Sigmoid colon (tissue), 7 donors: Measurements from ENCODE around the gene ZYX. TPM values are rescaled to one million over a fixed set of nuclear protein-coding genes. Genes with fewer than 3 reads are reported as not detected.

Experiments used
- DNase-seq: peaks from one replicate; pipeline ENCODE4 v3.0.0-alpha.2; 2019
- H3K27ac ChIP-seq, 4 donors: fragments of 200-600 bp; sonication (generic); one replicate each; pipeline ENCODE4 v1.5.1; 2016 to 2019; ENCODE audit warnings: mild to moderate bottlenecking in 1 of 4
- H3K27me3 ChIP-seq, 3 donors: fragments of 200-600 bp; sonication (generic); one replicate each; pipeline ENCODE4 v1.5.1; 2019; ENCODE audit warnings: mild to moderate bottlenecking in 1 of 3
- H3K36me3 ChIP-seq, 4 donors: fragments of 200-600 bp; sonication (generic); one replicate each; pipeline ENCODE4 v1.5.1; 2016 to 2019
- H3K4me1 ChIP-seq, 4 donors: fragments of 200-600 bp; sonication (generic); one replicate each; pipeline ENCODE4 v1.5.1; 2017 to 2019
- H3K4me3 ChIP-seq, 4 donors: fragments of 200-600 bp; sonication (generic); one replicate each; pipeline ENCODE4 v1.5.1; 2017 to 2019; ENCODE audit warnings: mild to moderate bottlenecking in 2 of 4, moderate library complexity in 1 of 4
- H3K9me3 ChIP-seq, 4 donors: fragments of 200-600 bp in 3 of 4; sonication (generic) in 3 of 4; one replicate each; pipeline versions ENCODE4 v1.5.1 to v1.6.1; 2013 to 2019
- CTCF ChIP-seq, 4 experiments: fragments of 450-650 bp in 3 of 4; fragments of 200-600 bp in 1 of 4; IDR thresholded peaks; one replicate each; pipeline ENCODE4 v1.5.1; 2016 to 2019; ENCODE audit warnings: antibody characterized with exemption in 4 of 4, mild to moderate bottlenecking in 3 of 4, moderate library complexity in 2 of 4
- EP300 ChIP-seq, 4 donors: sonication (generic); formaldehyde crosslinking; IDR thresholded peaks; one replicate each; pipeline ENCODE4 v1.6.1; 2017; ENCODE audit warnings: antibody characterized with exemption in 4 of 4
- POLR2A ChIP-seq, 2 donors: fragments of 450-650 bp; IDR thresholded peaks; one replicate each; pipeline ENCODE4 v1.6.1; 2016; ENCODE audit warnings: antibody characterized with exemption in 2 of 2, mild to moderate bottlenecking in 2 of 2, moderate library complexity in 2 of 2
- POLR2AphosphoS5 ChIP-seq, 4 donors: sonication (generic); formaldehyde crosslinking; IDR thresholded peaks; one replicate each; pipeline ENCODE4 v1.6.1; 2017; ENCODE audit warnings: antibody characterized with exemption in 4 of 4
- WGBS, 2 donors: extraction: QIAGEN DNeasy Blood & Tissue Kit; methylation state at CpG; one replicate each; pipeline ENCODE4 v1.1.7; 2013; 5-methylcytosine and 5-hydroxymethylcytosine counted together
- intact Hi-C: fragments of 100-400 bp; cut with DNase I; formaldehyde crosslinking; loops from one replicate; pipeline ENCODE4 v1.15.1; 2023
- polyA plus RNA-seq, 3 donors: library from polyadenylated mRNA; stranded (reverse); fragments of 200-250 nt; gene quantifications; one replicate each; pipeline ENCODE4 v1.2.3, GENCODE V29; 2013
- total RNA-seq, 4 donors: library from RNA; depleted of rRNA; stranded (reverse); fragments of >200 nt; gene quantifications; one replicate each; pipeline ENCODE4 v1.1.0, GENCODE V29; 2016
- donor health status: healthy with polysubstance abuse.
- donor health status: Bipolar disorder and iron deficiency.
- donor health status: healthy.

The ZYX gene
- total and polyA plus RNA-seq, 7 donors, result 34.4 to 218 (median 82.4) TPM

GRCh38 chr7:143426479-143427142 is 45.5 kb downstream of the ZYX start:
- intact Hi-C loops, result no loop called here
- Histone ChIP-seq H3K27ac (no peak overlapping the region), H3K27me3 (no peaks in the 10 kb centered on the region), H3K36me3 (no peaks in the 10 kb centered on the region), H3K4me3 (no peak overlapping the region), H3K9me3 (no peaks in the 10 kb centered on the region), H3K4me1 (no peaks in the 10 kb centered on the region)
- TF ChIP-seq EP300 (IDR thresholded peaks at IDR 0.05) (no peak), POLR2AphosphoS5 (IDR thresholded peaks at IDR 0.05) (no peak), POLR2A (IDR thresholded peaks at IDR 0.05) (no peak)
- no peak for DNase-seq
- WGBS, 2 donors, result 92 to 97% methylated on average over 2 of the region's 2 CpGs

GRCh38 chr7:143429770-143430698 is 48.9 kb downstream of the ZYX start:
- H3K4me3 ChIP-seq, result no peak overlapping the region
- no peaks in the 10 kb centered on the region for H3K27me3 ChIP-seq
- TF ChIP-seq POLR2AphosphoS5 (IDR thresholded peaks at IDR 0.05) (no peak), POLR2A (IDR thresholded peaks at IDR 0.05) (no peak), EP300 (IDR thresholded peaks at IDR 0.05) (no peak), CTCF (IDR thresholded peaks at IDR 0.05) (no peak)
- DNase-seq, result no peak
- no peak overlapping the region for H3K27ac ChIP-seq
- H3K4me1 ChIP-seq, result no peaks in the 10 kb centered on the region
- intact Hi-C loops, result loop anchor here (10.0 kb wide), 1 partner anchor 415 kb away; no protein-coding TSS in a partner anchor
- H3K9me3 ChIP-seq, result no peaks in the 10 kb centered on the region
- H3K36me3 ChIP-seq, result no peaks in the 10 kb centered on the region
- 88 to 92% methylated on average over 10 of the region's 10 CpGs for WGBS, 2 donors

- H3K36me3 ChIP-seq, result no peaks in the 10 kb centered on the region
- H3K9me3 ChIP-seq, result no peaks in the 10 kb centered on the region
- TF ChIP-seq POLR2A (IDR thresholded peaks at IDR 0.05), result no peak
- no peak for TF ChIP-seq CTCF (IDR thresholded peaks at IDR 0.05)
- TF ChIP-seq EP300 (IDR thresholded peaks at IDR 0.05), result no peak
- TF ChIP-seq POLR2AphosphoS5 (IDR thresholded peaks at IDR 0.05), result no peak
- H3K27me3 ChIP-seq, result no peaks in the 10 kb centered on the region
- H3K4me3 ChIP-seq, result no peak overlapping the region
- 46 to 68% methylated on average over 2 of the region's 2 CpGs for WGBS, 2 donors
- no peaks in the 10 kb centered on the region for H3K4me1 ChIP-seq
- intact Hi-C loops, result loop anchor here (10.0 kb wide), 1 partner anchor 416 kb away; no protein-coding TSS in a partner anchor
- no peak for DNase-seq
- no peak overlapping the region for H3K27ac ChIP-seq
Measured at GRCh38 chr7:143431109-143431508, 50.0 kb downstream of the ZYX start.

GRCh38 chr7:143433759-143434158 is 52.6 kb downstream of the ZYX start:
- no peak for TF ChIP-seq EP300 (IDR thresholded peaks at IDR 0.05)
- no peak for TF ChIP-seq POLR2AphosphoS5 (IDR thresholded peaks at IDR 0.05)
- no peak for TF ChIP-seq CTCF (IDR thresholded peaks at IDR 0.05)
- TF ChIP-seq POLR2A (IDR thresholded peaks at IDR 0.05), result no peak
- Histone ChIP-seq H3K27ac (no peak overlapping the region), H3K4me3 (no peak overlapping the region), H3K4me1 (no peaks in the 10 kb centered on the region), H3K27me3 (no peaks in the 10 kb centered on the region), H3K9me3 (no peaks in the 10 kb centered on the region), H3K36me3 (no peaks in the 10 kb centered on the region)
- DNase-seq, result no peak
- WGBS, 2 donors, result 91 to 96% methylated on average over 4 of the region's 4 CpGs
- intact Hi-C loops, result loop anchor here (10.0 kb wide), 1 partner anchor 419 kb away; no protein-coding TSS in a partner anchor

GRCh38 chr7:143434660-143435059 is 53.5 kb downstream of the ZYX start:
- H3K4me3 ChIP-seq, result no peak overlapping the region
- H3K36me3 ChIP-seq, result no peaks in the 10 kb centered on the region
- TF ChIP-seq POLR2AphosphoS5 (IDR thresholded peaks at IDR 0.05), result no peak
- no peak for TF ChIP-seq EP300 (IDR thresholded peaks at IDR 0.05)
- no peak for TF ChIP-seq CTCF (IDR thresholded peaks at IDR 0.05)
- no peak for TF ChIP-seq POLR2A (IDR thresholded peaks at IDR 0.05)
- no peaks in the 10 kb centered on the region for H3K4me1 ChIP-seq
- H3K27me3 ChIP-seq, result no peaks in the 10 kb centered on the region
- H3K9me3 ChIP-seq, result no peaks in the 10 kb centered on the region
- WGBS, 2 donors, result 77 to 81% methylated on average over 9 of the region's 9 CpGs
- DNase-seq, result no peak
- intact Hi-C loops, result loop anchor here (10.0 kb wide), 1 partner anchor 420 kb away; no protein-coding TSS in a partner anchor
- no peak overlapping the region for H3K27ac ChIP-seq
